Upper lobe of left lung (tissue), 4 donors: Measurements from ENCODE around the gene CTBP2.

Source experiments
- EP300 ChIP-seq, 4 donors: sonication (generic); formaldehyde crosslinking; IDR thresholded peaks; one replicate each; pipeline ENCODE4 v1.5.1; 2017; ENCODE audit warnings: antibody characterized with exemption in 4 of 4, control low read depth in 2 of 4
- POLR2A ChIP-seq, 4 donors: fragments of 450-650 bp; IDR thresholded peaks; one replicate each; pipeline ENCODE4 v1.5.1; 2016 to 2017; ENCODE audit warnings: antibody characterized with exemption in 4 of 4, mild to moderate bottlenecking in 2 of 4
- POLR2AphosphoS5 ChIP-seq, 2 donors: sonication (generic); formaldehyde crosslinking; IDR thresholded peaks; one replicate each; pipeline ENCODE4 v1.5.1; 2017; ENCODE audit warnings: antibody characterized with exemption in 2 of 2
- TF ChIP-seq, protein P1 (sequence below), 6 experiments: fragments of 450-650 bp in 4 of 6; fragments of 200-600 bp in 2 of 6; sonication (generic) in 2 of 6; IDR thresholded peaks; one replicate each; pipeline ENCODE4 v1.5.1; 2016 to 2019; ENCODE audit warnings: antibody characterized with exemption in 6 of 6

GRCh38 chr10:125102246-125102645 is 58.1 kb downstream of the CTBP2 start:
- TF ChIP-seq, protein P1, sequence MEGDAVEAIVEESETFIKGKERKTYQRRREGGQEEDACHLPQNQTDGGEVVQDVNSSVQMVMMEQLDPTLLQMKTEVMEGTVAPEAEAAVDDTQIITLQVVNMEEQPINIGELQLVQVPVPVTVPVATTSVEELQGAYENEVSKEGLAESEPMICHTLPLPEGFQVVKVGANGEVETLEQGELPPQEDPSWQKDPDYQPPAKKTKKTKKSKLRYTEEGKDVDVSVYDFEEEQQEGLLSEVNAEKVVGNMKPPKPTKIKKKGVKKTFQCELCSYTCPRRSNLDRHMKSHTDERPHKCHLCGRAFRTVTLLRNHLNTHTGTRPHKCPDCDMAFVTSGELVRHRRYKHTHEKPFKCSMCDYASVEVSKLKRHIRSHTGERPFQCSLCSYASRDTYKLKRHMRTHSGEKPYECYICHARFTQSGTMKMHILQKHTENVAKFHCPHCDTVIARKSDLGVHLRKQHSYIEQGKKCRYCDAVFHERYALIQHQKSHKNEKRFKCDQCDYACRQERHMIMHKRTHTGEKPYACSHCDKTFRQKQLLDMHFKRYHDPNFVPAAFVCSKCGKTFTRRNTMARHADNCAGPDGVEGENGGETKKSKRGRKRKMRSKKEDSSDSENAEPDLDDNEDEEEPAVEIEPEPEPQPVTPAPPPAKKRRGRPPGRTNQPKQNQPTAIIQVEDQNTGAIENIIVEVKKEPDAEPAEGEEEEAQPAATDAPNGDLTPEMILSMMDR (IDR thresholded peaks at IDR 0.05), result no peak
- no peak for TF ChIP-seq POLR2AphosphoS5 (IDR thresholded peaks at IDR 0.05)
- TF ChIP-seq POLR2A (IDR thresholded peaks at IDR 0.05), result no peak
- TF ChIP-seq EP300 (IDR thresholded peaks at IDR 0.05), result no peak
